ENCODE measurements around the gene MICAL2.

Gene MICAL2

GRCh38 chr11:12066799-12067508, 43.4 kb upstream of the MICAL2 start:
- peak; percentile 71 for DNase-seq (ENCODE audit: low read depth)
- no peak overlapping the region for H3K4me3 ChIP-seq (ENCODE audit: low read depth, low read length)
- TF ChIP-seq CTCF (conservative IDR thresholded peaks at IDR 0.05; ENCODE audit: low read depth, low read length) = no peak

GRCh38 chr11:12067796-12068357, 42.5 kb upstream of the MICAL2 start:
- TF ChIP-seq CTCF (conservative IDR thresholded peaks at IDR 0.05; ENCODE audit: low read depth, low read length) = no peak
- H3K4me3 ChIP-seq (ENCODE audit: low read depth, low read length) = no peak overlapping the region
- no peak for DNase-seq (ENCODE audit: low read depth)

DNA sequence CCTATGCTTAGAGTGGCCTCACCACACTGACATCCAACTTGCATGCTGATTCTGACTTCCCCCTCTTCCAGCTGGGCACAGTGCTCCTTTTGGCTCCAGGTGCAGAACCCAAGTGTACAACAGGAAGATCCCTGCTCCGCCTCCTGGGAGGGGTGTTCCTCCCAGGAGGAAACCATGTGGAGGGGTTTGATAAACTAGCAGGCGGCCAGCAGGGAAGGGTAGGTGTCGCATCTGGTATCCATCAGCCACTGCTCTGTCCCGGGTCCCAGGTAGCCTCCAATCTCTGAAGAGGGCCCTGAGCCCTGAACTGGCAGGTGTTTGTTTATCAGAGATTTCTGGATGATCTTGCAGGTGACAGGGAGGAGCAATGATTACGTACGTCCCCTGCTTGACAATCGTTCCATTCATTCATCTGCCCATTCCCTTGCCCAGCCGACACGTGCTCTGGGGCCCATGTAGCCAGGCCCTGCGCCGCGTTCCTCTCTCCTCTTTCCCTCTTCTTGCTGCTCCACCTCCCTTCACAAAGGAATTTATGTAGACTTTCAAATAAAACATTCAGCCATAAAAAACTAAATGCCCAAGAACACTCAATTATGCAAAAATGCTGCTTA, 41.2 kb upstream of the MICAL2 start:
- no peak for DNase-seq (ENCODE audit: low read depth)
- H3K4me3 ChIP-seq (ENCODE audit: low read depth, low read length) = no peak overlapping the region
- no peak for TF ChIP-seq CTCF (conservative IDR thresholded peaks at IDR 0.05; ENCODE audit: low read depth, low read length)

DNA sequence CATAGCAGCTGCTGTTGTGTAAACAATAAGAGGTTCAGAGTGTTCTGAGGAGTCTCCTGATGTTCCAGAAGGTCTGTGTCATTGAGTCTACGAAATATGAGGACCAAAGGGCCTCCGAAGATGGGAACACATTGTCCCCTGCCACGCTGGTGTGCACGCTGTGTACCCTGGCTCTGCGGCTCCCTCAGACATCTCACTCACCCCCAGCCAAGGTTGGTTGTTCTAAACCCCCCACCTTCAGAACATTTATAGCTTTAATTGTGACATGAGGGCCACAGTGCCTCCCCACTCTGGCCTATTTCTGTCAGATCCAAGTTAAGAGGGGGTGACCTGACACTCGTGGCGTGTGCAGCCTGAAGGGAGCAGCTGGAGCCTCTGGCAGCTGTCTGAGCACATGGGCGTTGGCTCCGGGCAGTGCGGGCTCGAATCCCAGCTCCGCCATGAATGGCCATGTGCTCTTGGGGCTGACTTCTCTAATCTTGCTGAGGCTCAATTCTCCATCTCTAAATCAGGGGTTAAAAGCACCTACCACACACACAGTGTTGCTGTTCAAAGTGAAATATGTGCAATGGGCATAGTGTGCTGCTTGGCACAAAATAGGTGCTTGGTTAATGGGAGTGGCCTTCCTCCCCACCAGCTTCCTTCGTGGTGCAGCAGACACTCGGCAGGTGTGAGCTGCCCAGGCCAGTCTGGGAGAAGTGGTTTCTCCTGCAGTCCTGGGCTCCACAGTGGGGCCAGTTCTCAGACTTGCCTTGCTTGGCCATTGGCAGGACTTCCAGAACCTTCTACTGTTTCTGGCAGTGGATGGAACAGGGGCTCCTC, 39.7 kb upstream of the MICAL2 start:
- no peak overlapping the region for H3K4me3 ChIP-seq (ENCODE audit: low read depth, low read length)
- TF ChIP-seq CTCF (conservative IDR thresholded peaks at IDR 0.05; ENCODE audit: low read depth, low read length) = no peak
- DNase-seq (ENCODE audit: low read depth) = peak; percentile 42

DNA sequence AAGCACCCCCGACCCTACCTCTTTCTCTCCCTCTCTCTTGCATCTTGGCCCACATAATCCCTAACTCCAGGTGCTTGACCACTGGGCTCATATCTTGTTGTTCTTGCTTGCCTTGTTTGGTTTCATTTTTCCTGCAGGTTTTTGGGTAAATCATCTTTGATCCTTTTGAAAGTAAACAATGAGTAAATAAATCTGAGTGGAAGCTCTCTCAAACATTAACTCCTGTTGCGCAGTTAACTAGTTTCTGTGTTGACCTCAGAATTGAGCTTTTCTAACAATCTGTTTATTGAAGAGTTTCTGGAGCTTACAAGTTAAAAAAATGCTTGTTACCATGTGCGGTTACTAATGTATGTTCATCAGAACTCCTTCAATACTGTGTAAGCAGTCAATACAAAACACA, 38.8 kb upstream of the MICAL2 start:
- H3K4me3 ChIP-seq (ENCODE audit: low read depth, low read length) = no peak overlapping the region
- TF ChIP-seq CTCF (conservative IDR thresholded peaks at IDR 0.05; ENCODE audit: low read depth, low read length) = no peak
- DNase-seq (ENCODE audit: low read depth) = no peak

DNA sequence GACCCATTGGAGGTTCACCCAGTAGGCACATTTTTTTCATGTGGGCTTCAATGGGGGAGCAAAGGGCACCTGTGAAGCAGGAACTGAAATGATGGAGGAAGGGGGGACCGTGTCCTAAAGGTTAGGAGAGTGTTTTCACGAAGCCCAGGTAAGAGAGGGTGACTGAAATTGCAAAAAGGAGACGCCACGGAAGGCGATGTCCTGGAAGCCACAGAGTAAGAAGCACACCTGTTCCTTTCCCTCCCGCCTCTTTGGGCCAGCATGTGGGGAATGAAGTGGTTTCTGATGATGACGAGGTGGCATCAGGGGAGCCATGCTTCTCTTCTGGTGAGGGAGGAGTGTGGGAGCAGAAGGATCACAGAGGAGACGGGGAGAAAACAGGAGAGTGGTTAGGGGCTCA, 37.0 kb upstream of the MICAL2 start:
- no peak overlapping the region for H3K4me3 ChIP-seq (ENCODE audit: low read depth, low read length)
- no peak for TF ChIP-seq CTCF (conservative IDR thresholded peaks at IDR 0.05; ENCODE audit: low read depth, low read length)

More for the DNA sequence above, 37.0 kb upstream of the MICAL2 start:
- DNase-seq (ENCODE audit: low read depth) = no peak

All from choroid plexus epithelial cell (primary cell).